K562 (cell line): ENCODE results near the gene SACM1L. TPM values are rescaled to one million over a fixed set of nuclear protein-coding genes. Genes with fewer than 3 reads are reported as not detected.

ENCODE experiments used
- ATAC-seq: fragments of 200-7000 bp; cut with Tn5 transposase; 3 replicates; pipeline ENCODE4 v1.9.1; 2020; ENCODE audit warnings: moderate library complexity
- BruUV-seq: library from RNA; stranded (reverse); fragments of 400-500 nt; replicated peaks from 2 replicates; lab custom pipeline; 2021; lab: Mats Ljungman, UMichigan
- CTCF ChIA-PET: fragments of 300-600 bp; formaldehyde crosslinking; extraction: SDS; loops from one replicate; lab custom pipeline; 2021; ENCODE audit warnings: low intra/inter-chr PET ratio; lab: Yijun Ruan, JAX
- POLR2A ChIA-PET: fragments of 300-600, 350-650 bp; sonication (Branson Sonifier 250); formaldehyde crosslinking; extraction: SDS; loops from one replicate; lab custom pipeline; 2021; ENCODE audit warnings: antibody characterized with exemption, inconsistent platforms; lab: Yijun Ruan, JAX
- DNase-seq, 4 experiments: peaks; one replicate each; pipeline versions ENCODE4 v3.0.0 to v3.0.0-alpha.2; 2011 to 2018; ENCODE audit warnings: low spot score in 3 of 4, mixed read lengths in 3 of 4; ENCODE audit errors: extremely low read depth in 1 of 4
- FAIRE-seq: peaks from 2 replicates; lab custom pipeline; 2011; peaks lifted over from hg19 to GRCh38; lab: Jason Lieb, UNC
- H2AFZ ChIP-seq: 2 replicates; pipeline ENCODE4 v1.6.0; 2011; ENCODE audit warnings: low read depth, low read length, control low read depth, inconsistent platforms
- H3K27ac ChIP-seq: fragments of 200-600 bp; 3 replicates; pipeline ENCODE4 v1.8.0; 2011; ENCODE audit warnings: low read depth, mild to moderate bottlenecking, control low read depth, inconsistent platforms, low read length, moderate library complexity, mixed read lengths; ENCODE audit errors: extremely low read depth
- H3K27me3 ChIP-seq, 2 experiments: fragments of 300-600 bp in 1 of 2; 2 replicates in 1 of 2; 3 replicates in 1 of 2; pipeline versions ENCODE4 v1.6.0 to v1.8.0; 2011; ENCODE audit warnings: inconsistent platforms in 2 of 2, low read length in 2 of 2, mild to moderate bottlenecking in 1 of 2, mixed read lengths in 1 of 2, moderate library complexity in 1 of 2; ENCODE audit not compliant: control insufficient read depth in 2 of 2, insufficient read depth in 2 of 2
- H3K36me3 ChIP-seq: fragments of 300-600 bp; 3 replicates; pipeline ENCODE4 v1.8.0; 2011; ENCODE audit warnings: mild to moderate bottlenecking, low read length, inconsistent platforms; ENCODE audit not compliant: control insufficient read depth, insufficient read depth
- H3K4me1 ChIP-seq, 2 experiments: fragments of 200-600 bp in 1 of 2; replicated peaks in 1 of 2; 2 replicates in 1 of 2; 3 replicates in 1 of 2; pipeline versions ENCODE4 v1.5.1 to v1.8.0; 2011; ENCODE audit warnings: inconsistent platforms in 2 of 2, low read length in 2 of 2, mild to moderate bottlenecking in 1 of 2, mixed read lengths in 1 of 2, moderate library complexity in 1 of 2; ENCODE audit not compliant: control insufficient read depth in 2 of 2, insufficient read depth in 2 of 2
- H3K4me2 ChIP-seq: 2 replicates; pipeline ENCODE4 v1.6.1; 2011; ENCODE audit warnings: low read length, control low read depth, inconsistent platforms, mixed read lengths; ENCODE audit not compliant: insufficient read depth
- H3K4me3 ChIP-seq: fragments of 200-600 bp; sonication (generic), shearing (Covaris generic); 2 replicates; pipeline ENCODE4 v1.5.1; 2016; ENCODE audit warnings: control low read depth, inconsistent platforms
- H3K79me2 ChIP-seq: fragments of 200-600 bp; 3 replicates; pipeline ENCODE4 v1.8.0; 2011; ENCODE audit warnings: low read length, inconsistent platforms; ENCODE audit not compliant: control insufficient read depth, insufficient read depth
- H3K9ac ChIP-seq, 2 experiments: 2 replicates each; pipeline versions ENCODE4 v1.6.0 to v1.6.1; 2011; ENCODE audit warnings: low read depth in 2 of 2, low read length in 2 of 2, control low read depth in 1 of 2, inconsistent platforms in 1 of 2, mild to moderate bottlenecking in 1 of 2, mixed read lengths in 1 of 2; ENCODE audit not compliant: insufficient read depth in 1 of 2
- H3K9me1 ChIP-seq: one replicate; pipeline ENCODE4 v1.6.0; 2011; ENCODE audit warnings: inconsistent platforms, mild to moderate bottlenecking, low read length, moderate library complexity; ENCODE audit not compliant: control insufficient read depth, insufficient read depth
- H3K9me3 ChIP-seq: replicated peaks from 2 replicates; pipeline ENCODE4 v1.5.1; 2011; ENCODE audit warnings: low read depth, low read length, inconsistent platforms; ENCODE audit not compliant: control insufficient read depth, insufficient read depth
- H4K20me1 ChIP-seq: replicated peaks from 2 replicates; pipeline ENCODE4 v1.6.1; 2011; ENCODE audit warnings: low read length, inconsistent platforms, mixed read lengths; ENCODE audit not compliant: control insufficient read depth, insufficient read depth
- ARID3A ChIP-seq: IDR thresholded peaks from 2 replicates; pipeline ENCODE4 v1.6.1; 2012; ENCODE audit warnings: low read depth, low read length, improper control_type of control experiment, borderline replicate concordance
- CC2D1A ChIP-seq: fragments of 450-650 bp; IDR thresholded peaks from 2 replicates; pipeline ENCODE4 v1.6.1; 2017; ENCODE audit warnings: mild to moderate bottlenecking
- DPF2 ChIP-seq: fragments of 450-650 bp; IDR thresholded peaks from 2 replicates; pipeline ENCODE4 v1.6.1; 2016
- E2F8 ChIP-seq: fragments of 450-650 bp; IDR thresholded peaks from 2 replicates; pipeline ENCODE4 v1.7.1; 2018; ENCODE audit warnings: mild to moderate bottlenecking, low read depth; ENCODE audit not compliant: partially characterized antibody
- FOXP1 ChIP-seq: sonication (generic); formaldehyde crosslinking; IDR thresholded peaks from 2 replicates; pipeline ENCODE4 v1.8.0; 2022; ENCODE audit warnings: mild to moderate bottlenecking, missing genetic modification reagents
- FUS ChIP-seq: fragments of 200-400 bp; formaldehyde crosslinking; optimal IDR thresholded peaks from 2 replicates; pipeline ENCODE3; 2017; ENCODE audit warnings: low read depth, low read length
- HDAC3 ChIP-seq: fragments of 450-650 bp; IDR thresholded peaks from 2 replicates; pipeline ENCODE4 v1.6.1; 2018; ENCODE audit warnings: borderline replicate concordance, mild to moderate bottlenecking, moderate library complexity; ENCODE audit not compliant: partially characterized antibody
- HLTF ChIP-seq: fragments of 450-650 bp; IDR thresholded peaks from 2 replicates; pipeline ENCODE4 v1.6.1; 2016
- HMG20B ChIP-seq: fragments of 250-450 bp; sonication (Bioruptor Pico); IDR thresholded peaks from 2 replicates; pipeline ENCODE4 v1.5.0; 2021; ENCODE audit warnings: mild to moderate bottlenecking
- MECOM ChIP-seq: fragments of 250-450 bp; sonication (Bioruptor Pico); IDR thresholded peaks from 2 replicates; pipeline ENCODE4 v1.8.0; 2022; ENCODE audit warnings: inconsistent platforms
- MEF2A ChIP-seq: IDR thresholded peaks from 2 replicates; pipeline ENCODE4 v1.6.1; 2011; ENCODE audit warnings: low read depth, mild to moderate bottlenecking, low read length, moderate library complexity; ENCODE audit not compliant: control insufficient read depth
- NFE2 ChIP-seq: IDR thresholded peaks from 2 replicates; pipeline ENCODE4 v1.6.1; 2014; ENCODE audit warnings: antibody characterized with exemption, low read depth
- NFRKB ChIP-seq: fragments of 450-650 bp; IDR thresholded peaks from 2 replicates; pipeline ENCODE4 v1.6.1; 2016; ENCODE audit warnings: low read depth
- NONO ChIP-seq, 2 experiments: fragments of 200-400 bp in 1 of 2; fragments of 450-650 bp in 1 of 2; formaldehyde crosslinking in 1 of 2; IDR thresholded peaks; 2 replicates each; pipeline ENCODE4 v1.6.1; 2017; ENCODE audit warnings: low read depth in 2 of 2, mild to moderate bottlenecking in 2 of 2, moderate library complexity in 2 of 2, low read length in 1 of 2
- PHB2 ChIP-seq: fragments of 450-650 bp; IDR thresholded peaks from 2 replicates; pipeline ENCODE4 v1.6.1; 2017; ENCODE audit warnings: low read depth
- PPARD ChIP-seq: fragments of 250-450 bp; sonication (Bioruptor Pico); IDR thresholded peaks from 2 replicates; pipeline ENCODE4 v1.8.0; 2022; ENCODE audit warnings: inconsistent platforms, mild to moderate bottlenecking, moderate library complexity
- TGIF2 ChIP-seq: sonication (generic); formaldehyde crosslinking; IDR thresholded peaks from 2 replicates; pipeline ENCODE4 v1.8.1; 2022; ENCODE audit warnings: mild to moderate bottlenecking, missing genetic modification reagents, moderate library complexity
- VEZF1 ChIP-seq: fragments of 200-800 bp; sonication (Bioruptor generic); IDR thresholded peaks from 2 replicates; pipeline ENCODE4 v1.6.1; 2017; ENCODE audit warnings: missing genetic modification characterization, missing compliant biosample characterization
- XRCC5 ChIP-seq: fragments of 200-400 bp; formaldehyde crosslinking; IDR thresholded peaks from 2 replicates; pipeline ENCODE4 v1.6.1; 2017; ENCODE audit warnings: low read depth, mild to moderate bottlenecking, low read length
- WGBS: fragments of 100-300 bp; shearing (Covaris generic); methylation state at CpG from one replicate; pipeline ENCODE4 v1.1.6; 2016; ENCODE audit warnings: low coverage, mixed read lengths; ENCODE audit not compliant: insufficient coverage; ENCODE audit errors: missing lambda C conversion rate; 5-methylcytosine and 5-hydroxymethylcytosine counted together
- in situ Hi-C: fragments of 300-500 bp; cut with MboI; formaldehyde crosslinking; loops from 4 replicates; pipeline ENCODE4 v1.15.0; 2018; ENCODE audit warnings: inconsistent platforms, mixed read lengths
- intact Hi-C: fragments of 100-400 bp; cut with micrococcal nuclease; formaldehyde crosslinking; loops from 2 replicates; pipeline ENCODE4 v1.14.2; 2022
- polyA plus RNA-seq, 8 experiments: library from polyadenylated mRNA; depleted of rRNA in 4 of 8; stranded (reverse) in 5 of 8; unstranded in 3 of 8; fragments of >200 nt; fragmentation: Nextera tagmentation in 2 of 8; fragmentation: Illumina TruSeq in 1 of 8; extraction: Ambion mirVana in 2 of 8; extraction: Trizol in 1 of 8; gene quantifications; 2 replicates each; pipeline versions ENCODE4 v1.2.1 to v1.2.3, GENCODE V29; 2011 to 2014; ENCODE audit warnings: inconsistent platforms in 1 of 8, missing spikeins in 1 of 8
- total RNA-seq, 7 experiments: library from RNA; depleted of rRNA in 6 of 7; stranded (reverse); fragments of >200 nt in 6 of 7; fragmentation: Illumina TruSeq in 2 of 7; extraction: Trizol in 2 of 7; gene quantifications; 2 replicates each; pipeline versions ENCODE4 v1.2.1 to v1.2.3, GENCODE V29; 2011 to 2021; ENCODE audit warnings: low replicate concordance in 1 of 7

SACM1L gene
- total and polyA plus RNA-seq, 9 of the 15 experiments (the other 6 are each of a cell fraction or from before 2014, with no cell fraction given), result 25.7 to 67.2 (median 40.3) TPM

- Histone ChIP-seq H3K36me3 (no peaks in the 10 kb centered on the region), H2AFZ (no peak overlapping the region), H3K4me2 (no peak overlapping the region), H3K27ac (no peak overlapping the region), H3K9me1 (no peaks in the 10 kb centered on the region), H4K20me1 (no peaks in the 10 kb centered on the region), H3K9me3 (0 out of 2 replicates have a peak, but pooled peaks cover 2% of the 10 kb centered on the region)
- POLR2A ChIA-PET, result interaction anchor here (0.6 to 1.0 kb wide), 3 partner anchors 10 to 29 kb away, joined by 3 to 4 read pairs (median 3); no protein-coding TSS in a partner anchor
- no peak for ATAC-seq
- BruUV-seq, result no TSS peak
- CTCF ChIA-PET, result no interaction called here
- no peak for FAIRE-seq
- TF ChIP-seq ARID3A (no peak), FOXP1 (no peak), NONO (IDR thresholded peaks at IDR 0.05; ENCODE audit: low read depth in 2 of 2, low read length in 1 of 2) (no peak), VEZF1 (CRISPR knock-in tag) (no peak), XRCC5 (no peak), NFE2 (no peak), CC2D1A (no peak), TGIF2 (CRISPR knock-in tag) (no peak), FUS (no peak), MECOM (CRISPR knock-in tag) (no peak), PPARD (CRISPR knock-in tag) (no peak), HMG20B (CRISPR knock-in tag) (no peak), DPF2 (no peak), PHB2 (no peak), MEF2A (no peak), HDAC3 (no peak), HLTF (no peak), E2F8 (no peak), NFRKB (no peak)
- TF ChIP-seq, all 486 proteins: peak for 0
- Histone ChIP-seq H3K79me2 (no peaks in the 10 kb centered on the region), H3K4me1 (peaks cover 0 to 10% of the 10 kb centered on the region in 2 experiments; a peak in 2 of 5 replicates), H3K4me3 (no peak overlapping the region), H3K9ac (no peak overlapping the region), H3K27me3 (peaks cover 43 to 55% of the 10 kb centered on the region in 2 experiments)
- WGBS, result 0% methylated on average over 2 of the region's 2 CpGs
- intact Hi-C loops (no loop called here), in situ Hi-C loops (no loop called here)
- DNase-seq, result no peak
These were observed 102.8 kb downstream of the SACM1L start for GRCh38 chr3:45792036-45792435.
